ENCODE results near the gene TFDP3.

Gene TFDP3

DNA sequence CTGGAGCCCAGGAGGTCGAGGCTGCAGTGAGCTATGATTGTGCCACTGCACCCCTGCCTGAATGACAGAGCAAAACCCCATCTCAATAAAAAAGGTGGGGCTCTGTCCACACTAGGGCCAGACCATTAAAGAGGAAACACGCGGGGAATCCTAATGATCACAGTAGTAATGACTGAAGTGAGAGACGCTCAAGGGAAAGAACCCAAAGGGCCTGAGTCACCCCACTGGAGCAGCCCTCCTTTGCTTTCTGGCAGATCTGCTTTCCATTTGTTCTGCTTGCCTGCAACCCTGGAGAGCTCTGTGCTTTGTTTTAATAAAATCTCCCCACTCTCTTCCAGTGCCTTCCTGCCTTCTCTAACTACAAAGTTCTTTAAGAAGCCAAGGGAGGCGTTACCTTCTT is 5.0 kb downstream of the TFDP3 start:
- H3K36me3 ChIP-seq: no peaks in the 10 kb centered on the region
- no peak overlapping the region for H3K4me3 ChIP-seq (ENCODE audit: low read depth in 1 of 2, low read length in 1 of 2)
- TF ChIP-seq, protein P1, sequence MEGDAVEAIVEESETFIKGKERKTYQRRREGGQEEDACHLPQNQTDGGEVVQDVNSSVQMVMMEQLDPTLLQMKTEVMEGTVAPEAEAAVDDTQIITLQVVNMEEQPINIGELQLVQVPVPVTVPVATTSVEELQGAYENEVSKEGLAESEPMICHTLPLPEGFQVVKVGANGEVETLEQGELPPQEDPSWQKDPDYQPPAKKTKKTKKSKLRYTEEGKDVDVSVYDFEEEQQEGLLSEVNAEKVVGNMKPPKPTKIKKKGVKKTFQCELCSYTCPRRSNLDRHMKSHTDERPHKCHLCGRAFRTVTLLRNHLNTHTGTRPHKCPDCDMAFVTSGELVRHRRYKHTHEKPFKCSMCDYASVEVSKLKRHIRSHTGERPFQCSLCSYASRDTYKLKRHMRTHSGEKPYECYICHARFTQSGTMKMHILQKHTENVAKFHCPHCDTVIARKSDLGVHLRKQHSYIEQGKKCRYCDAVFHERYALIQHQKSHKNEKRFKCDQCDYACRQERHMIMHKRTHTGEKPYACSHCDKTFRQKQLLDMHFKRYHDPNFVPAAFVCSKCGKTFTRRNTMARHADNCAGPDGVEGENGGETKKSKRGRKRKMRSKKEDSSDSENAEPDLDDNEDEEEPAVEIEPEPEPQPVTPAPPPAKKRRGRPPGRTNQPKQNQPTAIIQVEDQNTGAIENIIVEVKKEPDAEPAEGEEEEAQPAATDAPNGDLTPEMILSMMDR (IDR thresholded peaks at IDR 0.05): no peak
- no peaks in the 10 kb centered on the region for H3K27me3 ChIP-seq
- H3K9me3 ChIP-seq: no peaks in the 10 kb centered on the region
- H3K27ac ChIP-seq: no peak overlapping the region
- H3K4me1 ChIP-seq (ENCODE audit: control insufficient read depth in 1 of 2, insufficient read depth in 1 of 2, low read depth in 1 of 2, low read length in 1 of 2): no peaks in the 10 kb centered on the region

DNA sequence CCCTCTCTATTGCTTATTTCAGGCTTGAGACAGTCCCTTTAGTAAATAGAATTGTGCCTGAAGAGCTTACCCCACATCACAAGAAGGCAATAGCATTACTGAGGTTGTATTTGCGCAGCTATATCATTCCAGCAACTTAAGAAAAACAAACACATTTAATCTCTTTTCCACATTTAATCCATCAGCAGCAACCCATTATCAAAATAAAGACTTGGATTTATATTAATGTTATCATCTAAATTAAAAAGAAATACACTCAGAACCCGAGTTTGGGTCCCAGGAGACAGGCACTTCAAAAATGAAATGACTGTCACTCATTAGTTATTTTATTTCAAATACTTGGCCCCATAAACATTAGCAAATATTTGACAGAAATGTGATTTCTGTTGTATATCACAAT is 10.4 kb downstream of the TFDP3 start:
- Histone ChIP-seq H3K27me3 (no peaks in the 10 kb centered on the region), H3K4me3 (ENCODE audit: low read depth in 1 of 2, low read length in 1 of 2) (no peak overlapping the region), H3K27ac (no peak overlapping the region), H3K9me3 (no peaks in the 10 kb centered on the region), H3K4me1 (ENCODE audit: control insufficient read depth in 1 of 2, insufficient read depth in 1 of 2, low read depth in 1 of 2, low read length in 1 of 2) (no peaks in the 10 kb centered on the region), H3K36me3 (no peaks in the 10 kb centered on the region)
- TF ChIP-seq, protein P1 (IDR thresholded peaks at IDR 0.05): no peak

DNA sequence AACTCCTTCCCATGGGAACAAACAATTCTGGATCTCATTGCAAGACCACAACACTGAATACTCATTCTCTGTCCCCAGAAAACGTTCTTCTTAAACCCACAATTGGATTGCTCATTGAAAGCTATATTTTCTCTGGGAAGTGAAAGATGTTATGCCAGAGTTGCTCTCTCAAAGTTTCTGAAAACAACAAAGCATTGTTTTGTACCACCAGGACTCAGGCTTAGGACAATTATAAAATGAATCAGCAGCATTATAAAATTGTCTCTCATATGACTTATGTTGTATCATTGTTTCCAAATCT is 26.5 kb downstream of the TFDP3 start:
- no peaks in the 10 kb centered on the region for H3K4me1 ChIP-seq (ENCODE audit: control insufficient read depth in 1 of 2, insufficient read depth in 1 of 2, low read depth in 1 of 2, low read length in 1 of 2)
- H3K4me3 ChIP-seq (ENCODE audit: low read depth in 1 of 2, low read length in 1 of 2): no peak overlapping the region
- TF ChIP-seq, protein P1 (IDR thresholded peaks at IDR 0.05): no peak
- H3K36me3 ChIP-seq: no peaks in the 10 kb centered on the region
- H3K27me3 ChIP-seq: no peaks in the 10 kb centered on the region
- no peaks in the 10 kb centered on the region for H3K9me3 ChIP-seq
- no peak overlapping the region for H3K27ac ChIP-seq

DNA sequence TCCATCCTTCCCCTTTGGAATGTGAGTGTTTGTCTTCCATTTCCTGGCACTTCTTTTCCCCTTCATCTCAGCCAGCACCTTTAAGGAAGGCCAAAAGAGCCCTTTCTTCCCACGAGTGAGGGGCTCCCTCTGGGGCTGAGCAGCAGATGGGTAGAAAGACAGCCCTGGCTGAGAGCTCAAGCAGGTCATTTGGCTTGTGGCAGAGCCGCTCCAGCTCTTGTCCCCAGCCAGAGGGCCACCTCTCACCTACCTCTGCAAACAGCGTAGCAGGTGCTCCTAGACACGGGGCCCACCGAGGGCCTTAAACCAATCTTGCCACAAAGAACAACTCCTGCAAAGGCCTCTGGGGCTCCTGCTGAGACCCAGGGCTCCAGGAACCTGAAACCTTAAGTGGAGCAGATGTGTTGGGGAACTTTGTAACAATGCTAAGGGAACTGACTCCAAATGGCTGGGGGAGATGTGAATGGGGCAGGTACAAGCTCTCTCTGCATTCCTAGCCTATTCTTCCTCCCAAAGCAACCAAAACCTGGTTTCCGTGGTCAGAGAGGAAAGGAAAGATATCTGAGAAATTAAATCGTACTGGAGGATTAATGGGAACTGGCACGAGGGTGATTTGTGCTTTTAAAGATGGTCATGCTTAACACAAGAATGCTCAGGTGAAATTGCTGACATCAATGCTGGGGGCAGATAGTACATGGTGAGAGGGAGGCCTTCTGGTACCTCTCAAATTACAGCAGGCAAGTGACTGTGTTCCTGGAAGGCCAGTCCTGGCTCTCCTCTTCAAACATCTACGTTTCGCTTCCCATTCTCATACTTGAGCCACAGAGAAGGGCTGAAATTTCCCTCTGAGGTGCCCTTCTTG is 27.0 kb downstream of the TFDP3 start:
- Histone ChIP-seq H3K27ac (no peak overlapping the region), H3K4me3 (ENCODE audit: low read depth in 1 of 2, low read length in 1 of 2) (no peak overlapping the region), H3K36me3 (no peaks in the 10 kb centered on the region), H3K9me3 (no peaks in the 10 kb centered on the region), H3K27me3 (no peaks in the 10 kb centered on the region), H3K4me1 (ENCODE audit: control insufficient read depth in 1 of 2, insufficient read depth in 1 of 2, low read depth in 1 of 2, low read length in 1 of 2) (no peaks in the 10 kb centered on the region)
- TF ChIP-seq, protein P1 (IDR thresholded peaks at IDR 0.05): no peak

DNA sequence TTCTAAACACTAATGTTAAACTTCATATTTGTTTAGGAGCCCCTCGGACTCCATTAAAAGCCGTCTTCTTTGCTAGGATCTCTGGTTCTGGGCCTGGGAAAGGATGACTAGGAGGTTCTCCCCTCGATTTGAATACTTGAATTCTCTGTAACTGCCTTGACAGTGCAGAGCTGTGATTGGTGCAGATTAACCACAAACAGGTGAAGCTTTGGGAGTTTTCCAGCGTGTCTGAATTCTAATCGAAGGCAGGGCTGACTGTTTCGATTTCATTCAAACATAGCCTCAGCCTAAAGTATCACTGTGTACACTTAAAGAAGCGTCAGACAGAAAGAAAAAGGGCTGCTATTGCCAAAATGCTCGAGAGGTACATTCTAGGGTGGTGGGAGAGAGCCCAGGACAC is 29.0 kb downstream of the TFDP3 start:
- no peaks in the 10 kb centered on the region for H3K27me3 ChIP-seq
- no peaks in the 10 kb centered on the region for H3K9me3 ChIP-seq
- no peaks in the 10 kb centered on the region for H3K36me3 ChIP-seq
- H3K27ac ChIP-seq: no peak overlapping the region
- H3K4me3 ChIP-seq (ENCODE audit: low read depth in 1 of 2, low read length in 1 of 2): no peak overlapping the region
- no peaks in the 10 kb centered on the region for H3K4me1 ChIP-seq (ENCODE audit: control insufficient read depth in 1 of 2, insufficient read depth in 1 of 2, low read depth in 1 of 2, low read length in 1 of 2)
- TF ChIP-seq, protein P1 (IDR thresholded peaks at IDR 0.05): no peak
